Activated CD8-positive, alpha-beta memory T cell treated with anti-CD3 and anti-CD28 coated beads, Interleukin-2, amount 50 U/mL, for 24 hours (primary cell): ENCODE data around the gene RNFT2.

Source experiments
- DNase-seq: peaks from one replicate; pipeline ENCODE4 v3.0.0-alpha.2; 2020; ENCODE audit errors: extremely low read depth

The RNFT2 gene

DNA sequence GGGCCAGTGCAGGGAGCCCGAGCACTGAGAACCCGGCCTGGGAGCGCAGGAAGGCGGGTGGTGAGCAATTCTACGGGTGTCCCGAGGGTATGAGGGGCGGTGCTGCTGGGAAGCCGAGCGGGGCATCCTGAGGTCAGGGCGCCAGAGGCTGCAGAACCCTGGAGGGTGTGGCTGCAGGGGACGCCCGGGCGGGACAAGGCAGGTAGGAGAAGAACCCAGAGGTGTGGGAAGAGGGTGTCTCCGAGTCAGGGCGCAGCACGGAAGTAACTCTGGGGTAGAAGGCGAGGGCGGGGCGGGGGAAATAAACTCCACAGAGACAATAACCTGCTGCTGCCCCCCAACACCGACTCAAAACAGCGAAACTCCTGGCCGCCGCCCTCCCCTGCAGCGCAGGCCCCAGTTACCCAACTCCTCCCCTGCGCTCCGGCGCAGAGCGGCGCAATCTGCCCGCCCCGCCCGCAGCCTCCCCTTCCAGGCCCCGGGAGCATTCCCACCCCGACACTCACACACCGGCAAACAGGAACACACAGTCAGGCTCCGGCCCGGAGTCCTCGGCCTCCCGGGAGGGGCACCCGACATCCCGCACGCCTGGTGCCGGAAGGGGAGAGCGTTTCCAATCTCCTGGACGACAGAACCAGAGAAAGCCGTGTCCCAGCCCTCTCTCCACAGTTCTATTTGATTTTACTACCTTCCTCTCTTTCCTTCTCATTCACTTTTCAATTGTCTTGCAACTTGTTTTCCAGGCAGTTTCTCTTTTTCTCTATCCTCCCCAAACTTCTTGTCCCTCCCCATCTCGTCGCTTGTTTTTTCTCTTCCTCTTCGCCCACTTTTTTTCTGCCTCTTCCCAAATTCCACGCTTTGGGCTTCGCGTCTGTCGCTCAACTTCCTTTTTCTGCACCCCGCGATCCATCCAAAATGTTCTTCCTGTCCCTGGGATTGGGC lies 140.7 kb downstream of the RNFT2 start:
- DNase-seq = no peak

DNA sequence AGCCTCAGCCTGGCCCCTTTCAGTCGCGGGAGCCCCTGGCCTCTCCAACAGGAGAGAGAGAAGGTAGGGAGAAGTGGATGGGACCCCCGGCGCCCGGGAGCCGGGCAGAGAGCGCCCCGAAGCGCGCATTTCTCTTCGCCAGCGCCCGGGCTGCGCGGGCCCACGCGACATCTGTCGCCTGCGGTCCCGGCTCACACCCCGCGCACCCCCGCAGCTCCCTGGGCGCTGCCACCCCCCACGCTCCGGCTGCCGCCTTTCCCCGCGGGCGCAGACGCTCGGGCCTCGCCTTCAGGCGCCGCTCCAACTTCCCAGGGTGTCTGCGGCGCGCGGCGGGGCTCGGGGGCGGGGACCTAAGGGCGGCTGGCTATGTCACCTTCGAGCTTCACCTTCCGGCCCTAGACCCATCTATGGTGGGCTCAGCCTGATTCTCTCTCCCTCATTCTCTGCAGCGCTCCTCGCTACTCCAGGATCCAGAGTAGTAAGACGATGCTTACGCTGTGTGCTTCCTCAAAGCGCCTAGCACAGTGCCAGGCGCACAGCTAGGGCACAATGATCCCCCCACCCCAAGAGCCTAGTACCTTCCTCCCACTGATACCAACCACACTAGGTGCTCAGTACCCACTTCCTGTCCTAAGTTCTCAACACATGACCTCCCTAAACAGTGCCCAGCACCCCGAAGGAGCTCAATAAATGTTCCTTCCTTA lies 141.5 kb downstream of the RNFT2 start:
- no peak for DNase-seq

DNA sequence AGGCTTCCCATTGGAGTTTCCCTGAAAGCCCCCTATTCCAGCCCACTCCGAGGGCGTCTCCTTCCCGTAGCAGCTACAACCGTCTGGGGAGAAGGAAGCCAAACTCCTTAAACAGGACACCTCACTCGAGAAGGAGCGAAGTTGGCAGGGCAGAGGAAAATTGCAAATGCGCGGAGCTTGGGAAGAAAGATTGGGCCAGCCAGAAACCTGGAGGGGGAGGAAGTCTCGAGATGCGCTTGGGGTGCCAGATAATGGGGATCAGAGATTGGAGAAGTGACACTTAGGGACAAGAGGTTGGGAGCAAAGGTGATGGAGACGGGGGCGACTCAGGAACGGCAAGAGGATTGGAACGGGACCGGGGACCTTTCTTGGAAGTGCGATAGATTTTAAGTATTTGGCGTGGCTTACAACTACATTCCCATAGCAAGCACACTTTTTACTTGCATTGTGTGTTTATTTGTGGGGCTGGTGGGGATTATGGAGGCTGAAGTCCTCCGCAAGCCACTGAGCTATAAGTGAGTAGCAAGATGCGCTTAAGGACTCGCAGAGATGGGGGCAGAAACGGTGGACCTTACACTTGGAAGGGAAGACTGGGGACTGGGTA lies 142.2 kb downstream of the RNFT2 start:
- no peak for DNase-seq

- no peak for DNase-seq
Measured at GRCh38 chr12:116880817-116881324, 142.8 kb downstream of the RNFT2 start.

DNA sequence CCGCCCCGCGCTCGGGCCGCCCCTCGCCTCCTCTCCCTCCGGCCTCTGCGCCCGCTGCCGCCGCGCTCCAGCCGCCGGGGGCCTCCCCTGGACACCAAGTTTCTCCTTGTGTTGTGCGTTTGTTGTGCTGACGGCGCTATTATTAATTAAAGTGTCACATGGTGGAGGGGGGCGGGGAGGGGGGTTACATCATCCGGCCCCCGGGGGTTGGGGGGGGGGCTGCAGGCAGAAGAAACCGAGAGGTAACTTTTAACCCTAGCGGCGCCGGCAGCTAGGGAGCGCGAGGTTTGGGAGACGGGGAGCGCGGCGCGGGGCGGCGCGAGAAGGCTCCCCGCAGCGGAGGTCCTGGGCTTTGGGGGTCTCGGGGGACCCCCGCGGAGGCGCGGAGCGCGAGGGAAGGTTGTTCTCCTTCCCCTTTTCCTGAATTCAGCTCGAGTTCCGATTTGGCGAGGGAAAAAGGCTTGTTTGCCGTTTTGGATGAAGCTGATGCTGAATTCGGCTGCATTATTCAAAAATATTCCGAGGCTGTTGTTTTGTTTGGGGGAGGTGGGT lies 143.3 kb downstream of the RNFT2 start, which contains the start of gene HRK:
HRK (minus strand) TSS at position 117 of the 552 bp plus-strand sequence. CDS start 134 bp downstream, outside the sequence.
- DNase-seq = no peak

DNA sequence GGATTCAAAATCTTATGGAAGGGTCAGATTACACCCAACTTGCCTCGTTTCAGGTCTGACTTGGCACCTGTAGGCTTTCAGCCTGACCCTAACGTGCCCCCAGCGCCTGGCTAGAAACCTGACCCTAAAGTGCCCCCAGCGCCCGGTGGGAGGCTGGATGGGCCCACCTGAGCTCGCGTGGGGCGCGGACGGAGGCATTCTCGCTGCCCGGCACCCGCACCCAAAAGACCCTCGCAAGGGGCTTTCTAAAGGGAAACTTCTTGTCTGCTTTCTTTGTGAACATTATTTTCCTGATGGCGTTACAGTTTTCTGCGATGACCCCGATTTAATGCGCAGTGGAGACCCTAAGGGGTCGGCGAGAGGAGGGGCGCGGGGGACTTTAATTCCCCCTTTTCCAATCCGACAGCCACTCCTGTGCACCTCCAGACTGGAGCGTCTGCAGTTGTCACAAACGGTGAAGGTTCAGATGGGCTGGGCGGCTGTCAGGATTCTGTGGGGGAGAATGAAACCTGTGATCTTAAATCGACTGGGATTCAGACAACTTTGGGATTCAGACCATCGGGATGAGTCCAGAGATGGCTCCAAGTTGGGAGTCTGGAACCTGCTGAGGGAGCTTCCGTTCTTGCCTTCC lies 143.9 kb downstream of the RNFT2 start:
- DNase-seq = no peak

- DNase-seq = no peak
Measured at GRCh38 chr12:116882742-116883141, 144.6 kb downstream of the RNFT2 start.

DNA sequence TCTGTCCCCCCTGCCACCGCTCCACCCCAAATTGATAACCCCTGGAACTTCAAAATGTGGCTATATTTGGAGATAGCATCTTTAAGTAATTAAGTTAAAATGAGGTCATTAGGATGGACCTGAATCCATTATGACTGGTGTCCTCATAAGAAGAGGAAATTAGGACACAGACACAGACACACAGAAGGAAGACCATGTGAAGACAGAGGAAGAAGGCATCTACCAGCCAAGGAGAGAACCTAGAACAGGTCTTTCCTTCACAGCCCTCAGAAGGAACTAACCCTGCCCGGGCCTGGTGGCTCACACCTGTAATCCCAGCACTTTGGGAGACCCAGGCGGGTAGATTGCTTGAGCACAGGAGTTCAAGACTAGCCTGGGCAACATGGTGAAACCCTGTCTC lies 146.8 kb downstream of the RNFT2 start:
- no peak for DNase-seq

DNA sequence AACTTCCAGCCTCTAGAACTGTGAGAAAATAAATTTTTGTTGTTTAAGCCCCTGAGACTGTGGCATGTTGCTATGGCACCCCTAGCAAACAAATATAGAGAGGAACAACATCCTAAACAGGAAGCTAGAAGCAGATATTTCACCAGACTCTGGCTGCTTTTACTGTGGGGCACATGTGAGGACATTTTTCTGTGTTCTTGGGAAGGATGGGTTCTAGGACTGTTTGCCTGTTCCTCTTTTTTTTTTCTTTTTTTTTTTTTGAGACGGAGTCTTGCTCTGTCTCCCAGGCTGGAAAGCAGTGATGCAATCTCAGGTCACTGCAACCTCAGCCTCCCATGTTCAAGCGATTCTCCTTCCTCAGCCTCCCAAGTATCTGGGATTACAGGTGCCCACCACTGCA lies 147.4 kb downstream of the RNFT2 start:
- DNase-seq = no peak

DNA sequence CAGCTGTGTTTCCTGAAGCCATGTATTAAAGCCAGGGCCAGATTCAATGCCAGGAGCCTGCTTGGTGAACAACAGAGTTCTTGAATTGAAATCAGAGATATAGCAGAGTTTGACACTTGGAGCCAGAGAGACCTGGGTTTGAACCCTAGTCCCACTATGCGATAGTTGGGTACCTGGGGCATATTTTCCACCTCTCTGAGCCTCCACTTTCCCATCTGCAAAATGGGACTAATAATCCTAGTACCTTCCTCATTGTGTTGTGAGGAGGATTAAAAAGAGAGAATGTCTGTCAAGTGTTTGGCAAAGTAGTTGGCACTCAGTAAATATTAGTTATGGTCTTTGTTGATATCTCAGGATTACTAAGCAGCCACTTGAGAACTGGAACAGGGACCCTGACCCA lies 149.1 kb downstream of the RNFT2 start:
- DNase-seq = no peak

GRCh38 chr12:116887897-116888296 lies 149.8 kb downstream of the RNFT2 start:
- DNase-seq = no peak

DNA sequence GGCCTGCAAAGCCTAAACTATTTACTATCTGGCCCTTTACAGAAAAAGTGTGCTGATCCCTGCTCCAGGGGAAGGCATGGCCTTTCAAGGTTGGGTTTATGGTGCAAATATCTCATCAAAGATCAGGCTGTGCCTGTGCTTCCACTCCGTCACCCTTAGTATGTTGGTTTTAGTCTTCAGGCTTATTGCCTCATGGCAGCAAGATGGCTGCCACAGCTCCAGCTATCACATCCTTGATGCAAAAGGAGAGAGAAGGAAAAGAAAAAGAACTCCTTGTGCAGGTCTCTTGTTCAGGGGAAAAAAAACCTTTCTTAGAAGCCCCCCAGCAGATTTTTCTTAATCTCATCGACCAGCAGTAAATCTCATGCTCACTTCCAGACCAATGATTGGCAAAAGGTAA lies 152.2 kb downstream of the RNFT2 start:
- no peak for DNase-seq

- no peak for DNase-seq
Measured at GRCh38 chr12:116891019-116891418, 152.9 kb downstream of the RNFT2 start.

DNA sequence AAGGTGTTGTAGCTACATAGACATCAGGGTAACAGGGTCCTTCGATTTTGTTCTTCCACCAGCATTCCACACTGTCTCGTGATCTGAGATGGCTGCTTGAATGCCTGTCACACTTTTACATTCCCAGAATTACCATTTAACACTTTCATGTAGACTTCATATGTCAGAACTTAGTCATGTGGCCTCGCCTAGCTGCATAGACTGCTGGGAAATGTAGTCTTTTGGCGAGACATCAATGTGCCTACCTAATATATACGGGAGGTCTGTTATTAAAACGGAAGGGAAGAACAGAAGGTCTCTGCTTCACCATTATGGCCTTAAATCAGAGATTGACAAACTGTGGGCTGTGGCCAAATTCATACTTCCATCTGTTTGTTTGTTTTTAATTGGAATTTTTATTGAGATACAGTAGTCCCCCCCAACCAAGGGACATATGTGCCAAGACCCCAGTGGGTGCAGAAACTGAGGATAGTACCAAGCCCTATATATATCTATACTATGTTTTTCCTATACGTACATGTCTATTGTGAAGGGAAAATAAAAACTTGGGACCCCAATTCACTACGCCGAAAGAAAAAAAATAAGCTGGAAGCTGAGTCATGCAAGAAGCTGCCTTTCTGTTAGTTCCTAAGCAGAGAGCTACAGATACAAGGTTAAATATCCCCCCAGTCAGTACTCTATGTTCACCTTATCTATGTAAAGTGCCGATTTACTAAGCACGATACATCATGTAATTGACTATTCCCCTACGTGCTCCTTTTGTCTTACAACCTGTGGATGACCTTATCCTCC lies 154.4 kb downstream of the RNFT2 start:
- no peak for DNase-seq

GRCh38 chr12:116894913-116895312 lies 156.8 kb downstream of the RNFT2 start:
- no peak for DNase-seq

DNA sequence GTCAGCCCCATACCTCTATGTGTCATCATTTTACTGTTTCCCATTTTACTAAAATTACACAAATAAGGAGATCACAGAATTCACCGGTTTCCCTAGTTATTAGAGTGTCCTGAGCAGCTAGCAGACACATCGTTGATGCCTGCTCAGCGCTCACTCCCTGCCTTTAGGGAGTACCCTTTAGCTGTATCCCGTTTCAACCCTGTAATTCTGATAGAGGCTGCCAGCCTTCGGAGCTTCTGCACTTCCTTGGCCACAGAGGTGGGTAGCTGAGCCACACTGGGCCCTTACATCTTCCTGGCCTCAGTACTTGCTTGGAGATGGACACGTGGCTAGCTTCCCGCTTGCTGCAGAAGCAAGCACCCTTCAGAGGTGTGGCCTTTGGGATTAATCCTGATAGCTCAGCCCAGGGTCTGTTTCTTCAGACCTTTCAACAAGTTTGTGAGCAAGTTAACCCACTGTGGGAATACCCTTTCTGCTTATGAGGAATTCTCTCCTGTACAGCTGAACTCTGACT lies 158.4 kb downstream of the RNFT2 start:
- no peak for DNase-seq

DNA sequence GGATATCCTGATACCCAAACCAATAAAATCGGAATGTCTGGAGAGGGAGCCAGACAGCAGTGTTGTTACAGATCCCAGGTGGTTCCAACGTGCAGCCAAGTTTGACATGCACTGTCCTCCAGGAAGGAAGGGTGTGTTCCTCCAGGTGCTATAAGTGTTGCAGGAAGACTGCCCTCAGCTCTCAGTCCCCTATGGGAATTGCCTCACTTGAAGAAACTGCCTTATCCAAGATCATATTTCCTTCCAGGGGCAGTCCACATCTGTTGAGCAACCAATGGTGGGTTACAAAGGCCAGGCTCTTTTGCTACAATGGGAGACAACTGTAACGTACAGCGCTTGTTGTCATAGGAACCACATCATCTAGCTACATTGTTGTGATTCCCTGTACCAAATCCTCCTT lies 159.4 kb downstream of the RNFT2 start:
- DNase-seq = no peak

- no peak for DNase-seq
Measured at GRCh38 chr12:116898669-116899068, 160.6 kb downstream of the RNFT2 start.

- DNase-seq = no peak
Measured at GRCh38 chr12:116901612-116902011, 163.5 kb downstream of the RNFT2 start.
